SH-SY5Y (cell line): Measurements from ENCODE around the gene ALDOC.

ENCODE experiments used
- GATA2 ChIP-seq: IDR thresholded peaks from 2 replicates; pipeline ENCODE4 v1.6.1; 2011; ENCODE audit warnings: mild to moderate bottlenecking, low read depth, low read length
- GATA3 ChIP-seq: IDR thresholded peaks from 2 replicates; pipeline ENCODE4 v1.6.1; 2011; ENCODE audit warnings: low read depth, mild to moderate bottlenecking, low read length, moderate library complexity

- TF ChIP-seq GATA2: no peak
- no peak for TF ChIP-seq GATA3
These were observed at the start of gene ALDOC for GRCh38 chr17:28576758-28577465.
